OCI-LY1 (cell line): ENCODE results near the gene IL1RAPL2.

ENCODE experiments used
- H2AFZ ChIP-seq: fragments of 200-600 bp; sonication (generic), shearing (Covaris generic); 2 replicates; pipeline ENCODE4 v1.6.0; 2014; ENCODE audit warnings: antibody characterized with exemption, mild to moderate bottlenecking, low read length
- H3F3A ChIP-seq: fragments of 200-600 bp; sonication (generic), shearing (Covaris generic); 2 replicates; pipeline ENCODE4 v1.6.0; 2014; ENCODE audit warnings: mild to moderate bottlenecking, antibody characterized with exemption, low read length, moderate library complexity; ENCODE audit not compliant: insufficient read depth
- H3K27ac ChIP-seq: fragments of 200-600 bp; sonication (generic); 2 replicates; pipeline ENCODE4 v1.5.1; 2014; ENCODE audit warnings: low read length, mixed run types, mild to moderate bottlenecking, low read depth; ENCODE audit not compliant: poor library complexity, severe bottlenecking
- H3K27me3 ChIP-seq: fragments of 200-600 bp; sonication (generic); 2 replicates; pipeline ENCODE4 v1.6.0; 2014; ENCODE audit warnings: antibody characterized with exemption, mild to moderate bottlenecking, low read length, moderate library complexity; ENCODE audit not compliant: insufficient read depth
- H3K36me3 ChIP-seq: fragments of 200-600 bp; sonication (generic); 2 replicates; pipeline ENCODE4 v1.6.1; 2014; ENCODE audit warnings: mild to moderate bottlenecking, antibody characterized with exemption, low read length, moderate library complexity, mixed read lengths; ENCODE audit not compliant: insufficient read depth
- H3K4me1 ChIP-seq: fragments of 200-600 bp; sonication (generic); 2 replicates; pipeline ENCODE4 v1.5.1; 2014; ENCODE audit warnings: mild to moderate bottlenecking, low read length, moderate library complexity; ENCODE audit not compliant: insufficient read depth, severe bottlenecking
- H3K4me2 ChIP-seq: fragments of 200-600 bp; sonication (generic), shearing (Covaris generic); 2 replicates; pipeline ENCODE4 v1.6.1; 2014; ENCODE audit warnings: low read length
- H3K4me3 ChIP-seq: fragments of 200-600 bp; sonication (generic); 2 replicates; pipeline ENCODE4 v1.5.1; 2014; ENCODE audit warnings: low read length, low read depth, mild to moderate bottlenecking, mixed read lengths; ENCODE audit not compliant: poor library complexity, severe bottlenecking
- H3K79me2 ChIP-seq: fragments of 200-600 bp; shearing (Covaris generic); 2 replicates; pipeline ENCODE4 v1.6.1; 2016; ENCODE audit warnings: mixed run types, low read length, mixed read lengths; ENCODE audit not compliant: insufficient read depth
- H3K9ac ChIP-seq: fragments of 200-600 bp; sonication (generic), shearing (Covaris generic); 2 replicates; pipeline ENCODE4 v1.6.1; 2014; ENCODE audit warnings: mild to moderate bottlenecking, low read length, mixed read lengths
- H3K9me2 ChIP-seq: fragments of 200-600 bp; sonication (generic), shearing (Covaris generic); 2 replicates; pipeline ENCODE4 v1.6.1; 2014; ENCODE audit warnings: low read depth, mild to moderate bottlenecking, low read length, mixed read lengths
- H3K9me3 ChIP-seq: fragments of 200-600 bp; shearing (Covaris generic); 2 replicates; pipeline ENCODE4 v1.6.1; 2014; ENCODE audit warnings: low read length, mixed read lengths
- H4K20me1 ChIP-seq: fragments of 200-600 bp; sonication (generic), shearing (Covaris generic); 2 replicates; pipeline ENCODE4 v1.6.0; 2016; ENCODE audit warnings: mild to moderate bottlenecking, low read length; ENCODE audit not compliant: insufficient read depth
- CTCF ChIP-seq: fragments of 200-600 bp; sonication (generic), shearing (Covaris generic); IDR thresholded peaks from 2 replicates; pipeline ENCODE4 v1.5.1; 2017; ENCODE audit warnings: mild to moderate bottlenecking, antibody characterized with exemption, low read length, moderate library complexity, mixed read lengths
- EZH2 ChIP-seq: fragments of 200-600 bp; sonication (generic), shearing (Covaris generic); IDR thresholded peaks from 2 replicates; pipeline ENCODE4 v1.8.0; 2017; ENCODE audit warnings: borderline replicate concordance, mixed run types, mild to moderate bottlenecking, antibody characterized with exemption, low read length, moderate library complexity, mixed read lengths

Gene IL1RAPL2

GRCh38 chrX:105646592-105647372 is 1080.8 kb downstream of the IL1RAPL2 start:
- H3K9me2 ChIP-seq, result no peaks in the 10 kb centered on the region
- H3K36me3 ChIP-seq, result no peaks in the 10 kb centered on the region
- H3K4me2 ChIP-seq, result no peak overlapping the region
- H2AFZ ChIP-seq, result no peak overlapping the region
- no peak overlapping the region for H3K27ac ChIP-seq
- TF ChIP-seq EZH2, result no peak
- no peak for TF ChIP-seq CTCF
- H3K79me2 ChIP-seq, result no peaks in the 10 kb centered on the region
- H3K4me3 ChIP-seq, result no peak overlapping the region
- H3K9ac ChIP-seq, result no peak overlapping the region
- no peaks in the 10 kb centered on the region for H3F3A ChIP-seq
- H4K20me1 ChIP-seq, result no peaks in the 10 kb centered on the region
- H3K27me3 ChIP-seq, result no peaks in the 10 kb centered on the region
- no peaks in the 10 kb centered on the region for H3K9me3 ChIP-seq
- H3K4me1 ChIP-seq, result no peaks in the 10 kb centered on the region

GRCh38 chrX:105647749-105648148 is 1081.8 kb downstream of the IL1RAPL2 start:
- Histone ChIP-seq H3F3A (no peaks in the 10 kb centered on the region), H3K79me2 (no peaks in the 10 kb centered on the region), H3K9ac (no peak overlapping the region), H3K4me3 (no peak overlapping the region), H3K4me1 (no peaks in the 10 kb centered on the region), H2AFZ (no peak overlapping the region), H3K9me2 (no peaks in the 10 kb centered on the region), H3K4me2 (no peak overlapping the region), H3K27me3 (no peaks in the 10 kb centered on the region), H3K27ac (no peak overlapping the region), H3K36me3 (no peaks in the 10 kb centered on the region), H3K9me3 (no peaks in the 10 kb centered on the region), H4K20me1 (no peaks in the 10 kb centered on the region)
- TF ChIP-seq CTCF (no peak), EZH2 (no peak)

- no peaks in the 10 kb centered on the region for H3K27me3 ChIP-seq
- no peak overlapping the region for H3K27ac ChIP-seq
- H2AFZ ChIP-seq, result no peak overlapping the region
- no peaks in the 10 kb centered on the region for H3K9me3 ChIP-seq
- H3K4me1 ChIP-seq, result no peaks in the 10 kb centered on the region
- H3K79me2 ChIP-seq, result no peaks in the 10 kb centered on the region
- H3K9ac ChIP-seq, result no peak overlapping the region
- H3K36me3 ChIP-seq, result no peaks in the 10 kb centered on the region
- no peak overlapping the region for H3K4me3 ChIP-seq
- H3K4me2 ChIP-seq, result no peak overlapping the region
- H3F3A ChIP-seq, result no peaks in the 10 kb centered on the region
- H3K9me2 ChIP-seq, result no peaks in the 10 kb centered on the region
- no peak for TF ChIP-seq CTCF
- no peak for TF ChIP-seq EZH2
- H4K20me1 ChIP-seq, result no peaks in the 10 kb centered on the region
Measured at GRCh38 chrX:105648732-105649131, 1082.7 kb downstream of the IL1RAPL2 start.
